ENCODE data around the gene PRR29. TPM values are rescaled to one million over a fixed set of nuclear protein-coding genes. Genes with fewer than 3 reads are reported as not detected.
"Not testable (repeated sequence)": the region's sequence is repeated elsewhere in the genome, so short reads cannot be mapped to it uniquely, and the experiment has no call there.

Gene PRR29
- total RNA-seq, 3 donors from 2014 or later (not counting 1 experiment from before 2014, with no cell fraction given): 0.92 to 1.6 (median 1.6) TPM

GRCh38 chr17:63978272-63979200 is 19.6 kb upstream of the PRR29 start:
- intact Hi-C loops (cut with micrococcal nuclease): no loop called here
- WGBS (ENCODE audit: insufficient coverage): 87% methylated on average over 13 of the region's 13 CpGs
- no peaks in the 10 kb centered on the region for H3K36me3 Mint-ChIP-seq

GRCh38 chr17:63982641-63983040 is 15.5 kb upstream of the PRR29 start:
- H3K4me3 ChIP-seq (ENCODE audit: low read length); H3K27ac ChIP-seq (ENCODE audit: low read length); H3K36me3 Mint-ChIP-seq; ATAC-seq; intact Hi-C loops (cut with micrococcal nuclease); H3K27me3 ChIP-seq (ENCODE audit: control insufficient read depth, insufficient read depth, low read length); H3K4me3 Mint-ChIP-seq; H3K27me3 Mint-ChIP-seq (ENCODE audit: low read depth in 2 of 2); H3K36me3 ChIP-seq (ENCODE audit: control insufficient read depth, insufficient read depth, low read length); H3K9me3 Mint-ChIP-seq; DNase-seq; H3K9me3 ChIP-seq (ENCODE audit: control insufficient read depth, insufficient read depth, low read length): not testable (repeated sequence)
- peaks cover 29% of the 10 kb centered on the region for H3K4me1 ChIP-seq (ENCODE audit: control insufficient read depth, insufficient read depth, low read length)
- Mint-ChIP-seq H3K27ac (peak overlapping the region in 1 of 2 donors; percentile 10), H3K4me1 (peaks cover 10 to 24% of the 10 kb centered on the region in 2 donors)
- WGBS (ENCODE audit: insufficient coverage): 100% methylated on average over 2 of the region's 2 CpGs

More at GRCh38 chr17:63978272-63979200, 19.6 kb upstream of the PRR29 start:
- Histone ChIP-seq H3K27ac (ENCODE audit: low read length) (no peak overlapping the region), H3K9me3 (ENCODE audit: control insufficient read depth, insufficient read depth, low read length) (no peaks in the 10 kb centered on the region), H3K4me1 (ENCODE audit: control insufficient read depth, insufficient read depth, low read length) (peaks cover 5% of the 10 kb centered on the region), H3K36me3 (ENCODE audit: control insufficient read depth, insufficient read depth, low read length) (no peaks in the 10 kb centered on the region), H3K4me3 (ENCODE audit: low read length) (no peak overlapping the region), H3K27me3 (ENCODE audit: control insufficient read depth, insufficient read depth, low read length) (no peaks in the 10 kb centered on the region)
- Mint-ChIP-seq H3K4me3 (no peak overlapping the region), H3K4me1 (peaks cover 0 to 10% of the 10 kb centered on the region in 2 donors), H3K27ac (no peak overlapping the region), H3K27me3 (ENCODE audit: low read depth in 2 of 2) (no peaks in the 10 kb centered on the region), H3K9me3 (no peaks in the 10 kb centered on the region)
- DNase-seq (no peak), ATAC-seq (no peak)
- TF ChIP-seq, protein P1, sequence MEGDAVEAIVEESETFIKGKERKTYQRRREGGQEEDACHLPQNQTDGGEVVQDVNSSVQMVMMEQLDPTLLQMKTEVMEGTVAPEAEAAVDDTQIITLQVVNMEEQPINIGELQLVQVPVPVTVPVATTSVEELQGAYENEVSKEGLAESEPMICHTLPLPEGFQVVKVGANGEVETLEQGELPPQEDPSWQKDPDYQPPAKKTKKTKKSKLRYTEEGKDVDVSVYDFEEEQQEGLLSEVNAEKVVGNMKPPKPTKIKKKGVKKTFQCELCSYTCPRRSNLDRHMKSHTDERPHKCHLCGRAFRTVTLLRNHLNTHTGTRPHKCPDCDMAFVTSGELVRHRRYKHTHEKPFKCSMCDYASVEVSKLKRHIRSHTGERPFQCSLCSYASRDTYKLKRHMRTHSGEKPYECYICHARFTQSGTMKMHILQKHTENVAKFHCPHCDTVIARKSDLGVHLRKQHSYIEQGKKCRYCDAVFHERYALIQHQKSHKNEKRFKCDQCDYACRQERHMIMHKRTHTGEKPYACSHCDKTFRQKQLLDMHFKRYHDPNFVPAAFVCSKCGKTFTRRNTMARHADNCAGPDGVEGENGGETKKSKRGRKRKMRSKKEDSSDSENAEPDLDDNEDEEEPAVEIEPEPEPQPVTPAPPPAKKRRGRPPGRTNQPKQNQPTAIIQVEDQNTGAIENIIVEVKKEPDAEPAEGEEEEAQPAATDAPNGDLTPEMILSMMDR (IDR thresholded peaks at IDR 0.05): no peak

GRCh38 chr17:63983320-63983719 is 14.8 kb upstream of the PRR29 start:
- H3K27me3 Mint-ChIP-seq (ENCODE audit: low read depth in 2 of 2): no peaks in the 10 kb centered on the region
- no peak overlapping the region for H3K4me3 ChIP-seq (ENCODE audit: low read length)
- H3K27me3 ChIP-seq (ENCODE audit: control insufficient read depth, insufficient read depth, low read length): no peaks in the 10 kb centered on the region
- TF ChIP-seq, protein P1 (IDR thresholded peaks at IDR 0.05): no peak
- DNase-seq: no peak
- no peaks in the 10 kb centered on the region for H3K36me3 Mint-ChIP-seq
- peaks cover 10 to 26% of the 10 kb centered on the region in 2 donors for H3K4me1 Mint-ChIP-seq
- H3K9me3 Mint-ChIP-seq: no peaks in the 10 kb centered on the region
- no peaks in the 10 kb centered on the region for H3K9me3 ChIP-seq (ENCODE audit: control insufficient read depth, insufficient read depth, low read length)
- 62% methylated on average over 7 of the region's 7 CpGs for WGBS (ENCODE audit: insufficient coverage)
- H3K27ac ChIP-seq (ENCODE audit: low read length): no peak overlapping the region
- H3K36me3 ChIP-seq (ENCODE audit: control insufficient read depth, insufficient read depth, low read length): no peaks in the 10 kb centered on the region
- H3K27ac Mint-ChIP-seq: no peak overlapping the region
- no peak overlapping the region for H3K4me3 Mint-ChIP-seq
- peaks cover 29% of the 10 kb centered on the region for H3K4me1 ChIP-seq (ENCODE audit: control insufficient read depth, insufficient read depth, low read length)
- intact Hi-C loops (cut with micrococcal nuclease): no loop called here
- no peak for ATAC-seq

- H3K4me1 Mint-ChIP-seq: peaks cover 10 to 26% of the 10 kb centered on the region in 2 donors
- DNase-seq (no peak), ATAC-seq (no peak)
- no peak overlapping the region for H3K27ac Mint-ChIP-seq
- no peaks in the 10 kb centered on the region for H3K9me3 ChIP-seq (ENCODE audit: control insufficient read depth, insufficient read depth, low read length)
- TF ChIP-seq, protein P1 (IDR thresholded peaks at IDR 0.05): no peak
- H3K4me1 ChIP-seq (ENCODE audit: control insufficient read depth, insufficient read depth, low read length): peaks cover 29% of the 10 kb centered on the region
- intact Hi-C loops (cut with micrococcal nuclease): no loop called here
- H3K27me3 ChIP-seq (ENCODE audit: control insufficient read depth, insufficient read depth, low read length): no peaks in the 10 kb centered on the region
- H3K36me3 ChIP-seq (ENCODE audit: control insufficient read depth, insufficient read depth, low read length): no peaks in the 10 kb centered on the region
- 75% methylated on average over 5 of the region's 5 CpGs for WGBS (ENCODE audit: insufficient coverage)
- no peak overlapping the region for H3K4me3 Mint-ChIP-seq
- H3K4me3 ChIP-seq (ENCODE audit: low read length): no peak overlapping the region
- H3K27me3 Mint-ChIP-seq (ENCODE audit: low read depth in 2 of 2): no peaks in the 10 kb centered on the region
- no peak overlapping the region for H3K27ac ChIP-seq (ENCODE audit: low read length)
- no peaks in the 10 kb centered on the region for H3K36me3 Mint-ChIP-seq
- H3K9me3 Mint-ChIP-seq: no peaks in the 10 kb centered on the region
Observed at GRCh38 chr17:63984236-63984635, 13.9 kb upstream of the PRR29 start.
